ENCODE measurements around the gene CAPN8. TPM values are rescaled to one million over a fixed set of nuclear protein-coding genes. Genes with fewer than 3 reads are reported as not detected.
A peak's percentile ranks its signal among the peaks of the same experiment; 100 is the strongest.

The CAPN8 gene
- total RNA-seq, 4 donors from 2014 or later, result 55.4 to 273 (median 91.6) TPM

- Histone ChIP-seq H3K4me1 (no peaks in the 10 kb centered on the region), H3K36me3 (no peaks in the 10 kb centered on the region), H3K27ac (no peak overlapping the region), H3K9me3 (no peaks in the 10 kb centered on the region), H3K27me3 (no peaks in the 10 kb centered on the region), H3K4me3 (no peak overlapping the region)
- TF ChIP-seq CTCF (IDR thresholded peaks at IDR 0.05), result peak; percentile 46 to 84 (median 67)
- no peak for TF ChIP-seq POLR2A (IDR thresholded peaks at IDR 0.05)
- in situ Hi-C loops (cut with MboI; ENCODE audit: low pct_ligation_motif_present in 1 of 4, low pct_unique_long_range_greater_than_20kb in 1 of 4, low sequenced_read_pairs in 3 of 4), result no loop called here
- intact Hi-C loops (cut with DNase I; ENCODE audit: low total_unique reads), result no loop called here
- 38 to 43% methylated on average over 1 to 8 of the region's 8 CpGs for WGBS, 2 donors (ENCODE audit: low coverage in 1 of 2)
- peak; percentile 71 for DNase-seq
Measured at GRCh38 chr1:223556414-223557129, 108.9 kb downstream of the CAPN8 start.

- H3K9me3 ChIP-seq, result no peaks in the 10 kb centered on the region
- no peak for DNase-seq
- H3K4me1 ChIP-seq, result peaks cover 0 to 14% (median 6%) of the 10 kb centered on the region in 4 donors
- H3K27me3 ChIP-seq, result no peaks in the 10 kb centered on the region
- no peaks in the 10 kb centered on the region for H3K36me3 ChIP-seq
- no peak overlapping the region for H3K4me3 ChIP-seq
- in situ Hi-C loops (cut with MboI; ENCODE audit: low pct_ligation_motif_present in 1 of 4, low pct_unique_long_range_greater_than_20kb in 1 of 4, low sequenced_read_pairs in 3 of 4), result no loop called here
- WGBS, 2 donors (ENCODE audit: low coverage in 1 of 2), result 92 to 100% methylated on average over 1 to 3 of the region's 3 CpGs
- H3K27ac ChIP-seq, result no peak overlapping the region
- intact Hi-C loops (cut with DNase I; ENCODE audit: low total_unique reads), result no loop called here
- no peak for TF ChIP-seq POLR2A (IDR thresholded peaks at IDR 0.05)
- TF ChIP-seq CTCF (IDR thresholded peaks at IDR 0.05), result no peak
- TF ChIP-seq EP300 (IDR thresholded peaks at IDR 0.05; ENCODE audit: low read depth), result no peak
- TF ChIP-seq POLR2AphosphoS5 (IDR thresholded peaks at IDR 0.05), result no peak
Measured at GRCh38 chr1:223553957-223554356, 111.5 kb downstream of the CAPN8 start.

- intact Hi-C loops (cut with DNase I; ENCODE audit: low total_unique reads), result no loop called here
- 65% methylated on average over 2 to 3 of the region's 3 CpGs for WGBS, 2 donors (ENCODE audit: low coverage in 1 of 2)
- no peak for DNase-seq
- no peaks in the 10 kb centered on the region for H3K27me3 ChIP-seq
- H3K9me3 ChIP-seq, result no peaks in the 10 kb centered on the region
- no peak overlapping the region for H3K27ac ChIP-seq
- no peaks in the 10 kb centered on the region for H3K36me3 ChIP-seq
- in situ Hi-C loops (cut with MboI; ENCODE audit: low pct_ligation_motif_present in 1 of 4, low pct_unique_long_range_greater_than_20kb in 1 of 4, low sequenced_read_pairs in 3 of 4), result no loop called here
- no peak for TF ChIP-seq CTCF (IDR thresholded peaks at IDR 0.05)
- TF ChIP-seq POLR2AphosphoS5 (IDR thresholded peaks at IDR 0.05), result no peak
- no peak for TF ChIP-seq POLR2A (IDR thresholded peaks at IDR 0.05)
- TF ChIP-seq EP300 (IDR thresholded peaks at IDR 0.05; ENCODE audit: low read depth), result no peak
- no peak overlapping the region for H3K4me3 ChIP-seq
- H3K4me1 ChIP-seq, result peaks cover 0 to 14% (median 6%) of the 10 kb centered on the region in 4 donors
Measured at GRCh38 chr1:223551610-223552009, 113.9 kb downstream of the CAPN8 start.

- DNase-seq, result no peak
- TF ChIP-seq EP300 (IDR thresholded peaks at IDR 0.05; ENCODE audit: low read depth) (no peak), POLR2A (IDR thresholded peaks at IDR 0.05) (no peak), CTCF (IDR thresholded peaks at IDR 0.05) (no peak), POLR2AphosphoS5 (IDR thresholded peaks at IDR 0.05) (no peak)
- Histone ChIP-seq H3K4me3 (no peak overlapping the region), H3K27me3 (no peaks in the 10 kb centered on the region), H3K36me3 (no peaks in the 10 kb centered on the region), H3K4me1 (peaks cover 0 to 14% (median 6%) of the 10 kb centered on the region in 4 donors), H3K9me3 (no peaks in the 10 kb centered on the region), H3K27ac (no peak overlapping the region)
- in situ Hi-C loops (cut with MboI; ENCODE audit: low pct_ligation_motif_present in 1 of 4, low pct_unique_long_range_greater_than_20kb in 1 of 4, low sequenced_read_pairs in 3 of 4), result no loop called here
- 72% methylated on average over 1 of the region's 1 CpG; no CpG with 5 or more reads in 1 of the 2 donors for WGBS, 2 donors (ENCODE audit: low coverage in 1 of 2)
- intact Hi-C loops (cut with DNase I; ENCODE audit: low total_unique reads), result no loop called here
Measured at GRCh38 chr1:223549740-223550139, 115.8 kb downstream of the CAPN8 start.

All from transverse colon (tissue), 4 donors.